Measurements from ENCODE around the gene SUPT5H. TPM values are rescaled to one million over a fixed set of nuclear protein-coding genes. Genes with fewer than 3 reads are reported as not detected.

Gene SUPT5H
- total and polyA plus RNA-seq, 2 of the 13 experiments (the other 11 are each of a cell fraction or from before 2014, with no cell fraction given): 48.2 to 51.7 TPM

GRCh38 chr19:39428283-39429112 is 16.9 kb upstream of the SUPT5H start (continued):
- TF ChIP-seq ZHX2 (IDR thresholded peaks at IDR 0.05; ENCODE audit: low read depth) (peak; percentile 24; the same call in 1 of the 2 replicates), ZHX2 (CRISPR knock-in tag; IDR thresholded peaks at IDR 0.05; ENCODE audit: borderline replicate concordance) (no peak), ATF5 (CRISPR knock-in tag; IDR thresholded peaks at IDR 0.05; ENCODE audit: low read depth) (no peak), PLSCR1 (CRISPR knock-in tag; IDR thresholded peaks at IDR 0.05; ENCODE audit: borderline replicate concordance) (no peak), STAG1 (CRISPR knock-in tag; IDR thresholded peaks at IDR 0.05) (no peak), HDAC2 (CRISPR knock-in tag; IDR thresholded peaks at IDR 0.05) (peak; percentile 48), ZNF670 (CRISPR knock-in tag; IDR thresholded peaks at IDR 0.05; ENCODE audit: borderline replicate concordance) (no peak), ZNF124 (CRISPR knock-in tag; IDR thresholded peaks at IDR 0.05) (no peak), ZMAT3 (CRISPR knock-in tag; conservative IDR thresholded peaks at IDR 0.05) (no peak), ZSCAN12 (CRISPR knock-in tag; IDR thresholded peaks at IDR 0.05) (no peak), DR1 (CRISPR knock-in tag; IDR thresholded peaks at IDR 0.05) (no peak), NR0B2 (CRISPR knock-in tag; IDR thresholded peaks at IDR 0.05) (no peak), FOXM1 (CRISPR knock-in tag; IDR thresholded peaks at IDR 0.05) (no peak), MAFF (IDR thresholded peaks at IDR 0.05; ENCODE audit: low read depth, low read length) (no peak), GPBP1L1 (CRISPR knock-in tag; IDR thresholded peaks at IDR 0.05) (no peak), ZNF574 (CRISPR knock-in tag; IDR thresholded peaks at IDR 0.05) (0 out of 2 replicates have a peak, but pooled peaks have one; percentile 20), ZNF557 (CRISPR knock-in tag; IDR thresholded peaks at IDR 0.05) (no peak)
